Hepatocyte (in vitro differentiated cells): Measurements from ENCODE around the gene METAP1D. TPM values are rescaled to one million over a fixed set of nuclear protein-coding genes. Genes with fewer than 3 reads are reported as not detected.

Experiments
- DNase-seq: peaks from one replicate; pipeline ENCODE4 v3.0.0-alpha.2; 2016; ENCODE audit warnings: low spot score
- H2AFZ ChIP-seq: fragments of 200-600 bp; sonication (generic); 2 replicates; pipeline ENCODE4 v1.6.0; 2016; ENCODE audit warnings: antibody characterized with exemption, mild to moderate bottlenecking
- H3K27ac ChIP-seq: fragments of 200-600 bp; sonication (generic); 2 replicates; pipeline ENCODE4 v1.5.1; 2016; ENCODE audit warnings: mild to moderate bottlenecking
- H3K27me3 ChIP-seq: fragments of 200-600 bp; sonication (generic); 2 replicates; pipeline ENCODE4 v1.6.1; 2016
- H3K36me3 ChIP-seq: fragments of 200-600 bp; sonication (generic); replicated peaks from 2 replicates; pipeline ENCODE4 v1.5.1; 2016; ENCODE audit warnings: low read depth; ENCODE audit not compliant: insufficient read depth
- H3K4me1 ChIP-seq: fragments of 200-600 bp; sonication (generic); 2 replicates; pipeline ENCODE4 v1.5.1; 2016; ENCODE audit warnings: mild to moderate bottlenecking, moderate library complexity; ENCODE audit not compliant: insufficient read depth
- H3K4me2 ChIP-seq: fragments of 200-600 bp; sonication (generic); 2 replicates; pipeline ENCODE4 v1.6.0; 2016
- H3K4me3 ChIP-seq: fragments of 200-600 bp; sonication (generic); 2 replicates; pipeline ENCODE4 v1.5.1; 2016; ENCODE audit warnings: mild to moderate bottlenecking
- H3K79me2 ChIP-seq: fragments of 200-600 bp; sonication (generic); 2 replicates; pipeline ENCODE4 v1.6.0; 2017; ENCODE audit warnings: mild to moderate bottlenecking
- H3K9me2 ChIP-seq: fragments of 200-600 bp; sonication (generic); replicated peaks from 2 replicates; pipeline ENCODE4 v1.6.0; 2017; ENCODE audit warnings: mild to moderate bottlenecking; ENCODE audit not compliant: insufficient read depth
- H3K9me3 ChIP-seq: fragments of 200-600 bp; sonication (generic); 2 replicates; pipeline ENCODE4 v1.5.1; 2016; ENCODE audit warnings: low read depth, mild to moderate bottlenecking
- H4K20me1 ChIP-seq: fragments of 200-600 bp; sonication (generic); 2 replicates; pipeline ENCODE4 v1.6.0; 2016; ENCODE audit warnings: mild to moderate bottlenecking; ENCODE audit not compliant: insufficient read depth, poor library complexity, severe bottlenecking
- EZH2 ChIP-seq: fragments of 200-600 bp; sonication (generic); IDR thresholded peaks from 2 replicates; pipeline ENCODE4 v1.6.1; 2016; ENCODE audit warnings: antibody characterized with exemption, mild to moderate bottlenecking, borderline replicate concordance
- EZH2phosphoT487 ChIP-seq: fragments of 200-600 bp; sonication (generic); IDR thresholded peaks from one replicate; pipeline ENCODE4 v1.6.1; 2018; ENCODE audit warnings: antibody characterized with exemption, mild to moderate bottlenecking, low read depth, moderate library complexity; ENCODE audit not compliant: unreplicated experiment, severe bottlenecking
- WGBS: methylation state at CpG from one replicate; pipeline ENCODE4 v1.1.6; 2016; ENCODE audit warnings: low lambda C conversion rate; ENCODE audit errors: missing lambda C conversion rate; 5-methylcytosine and 5-hydroxymethylcytosine counted together
- polyA plus RNA-seq: library from polyadenylated mRNA; unstranded; fragments of >200 nt; fragmentation: Nextera tagmentation; extraction: Ambion mirVana; gene quantifications from 2 replicates; pipeline ENCODE4 v1.2.1, GENCODE V29; 2016
- total RNA-seq: library from RNA; depleted of rRNA; stranded (reverse); fragments of >200 nt; gene quantifications from 2 replicates; pipeline ENCODE4 v1.2.3, GENCODE V29; 2014
- TF ChIP-seq, protein P1 (sequence below): fragments of 200-600 bp; sonication (generic); IDR thresholded peaks from 2 replicates; pipeline ENCODE4 v1.5.1; 2016; ENCODE audit warnings: antibody characterized with exemption, mild to moderate bottlenecking; ENCODE audit not compliant: poor library complexity

The METAP1D gene
- total and polyA plus RNA-seq, 2 experiments from 2014 or later = 2.8 to 6.0 TPM

GRCh38 chr2:172046866-172047565, 47.3 kb downstream of the METAP1D start:
- no peak overlapping the region for H3K4me3 ChIP-seq
- no peak overlapping the region for H2AFZ ChIP-seq
- H3K4me1 ChIP-seq = no peaks in the 10 kb centered on the region
- H3K27me3 ChIP-seq = no peaks in the 10 kb centered on the region
- H3K4me2 ChIP-seq = no peak overlapping the region
- H3K79me2 ChIP-seq = no peaks in the 10 kb centered on the region
- whole genome bisulfite sequencing = 69% methylated on average over 3 of the region's 3 CpGs
- H3K9me2 ChIP-seq = no peaks in the 10 kb centered on the region
- no peak overlapping the region for H3K27ac ChIP-seq
- TF ChIP-seq EZH2phosphoT487 (no peak), EZH2 (no peak)
- TF ChIP-seq, protein P1, sequence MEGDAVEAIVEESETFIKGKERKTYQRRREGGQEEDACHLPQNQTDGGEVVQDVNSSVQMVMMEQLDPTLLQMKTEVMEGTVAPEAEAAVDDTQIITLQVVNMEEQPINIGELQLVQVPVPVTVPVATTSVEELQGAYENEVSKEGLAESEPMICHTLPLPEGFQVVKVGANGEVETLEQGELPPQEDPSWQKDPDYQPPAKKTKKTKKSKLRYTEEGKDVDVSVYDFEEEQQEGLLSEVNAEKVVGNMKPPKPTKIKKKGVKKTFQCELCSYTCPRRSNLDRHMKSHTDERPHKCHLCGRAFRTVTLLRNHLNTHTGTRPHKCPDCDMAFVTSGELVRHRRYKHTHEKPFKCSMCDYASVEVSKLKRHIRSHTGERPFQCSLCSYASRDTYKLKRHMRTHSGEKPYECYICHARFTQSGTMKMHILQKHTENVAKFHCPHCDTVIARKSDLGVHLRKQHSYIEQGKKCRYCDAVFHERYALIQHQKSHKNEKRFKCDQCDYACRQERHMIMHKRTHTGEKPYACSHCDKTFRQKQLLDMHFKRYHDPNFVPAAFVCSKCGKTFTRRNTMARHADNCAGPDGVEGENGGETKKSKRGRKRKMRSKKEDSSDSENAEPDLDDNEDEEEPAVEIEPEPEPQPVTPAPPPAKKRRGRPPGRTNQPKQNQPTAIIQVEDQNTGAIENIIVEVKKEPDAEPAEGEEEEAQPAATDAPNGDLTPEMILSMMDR = no peak
- DNase-seq = no peak
- no peaks in the 10 kb centered on the region for H3K36me3 ChIP-seq
- H4K20me1 ChIP-seq = no peaks in the 10 kb centered on the region
- H3K9me3 ChIP-seq = no peaks in the 10 kb centered on the region

- DNase-seq = no peak
- Histone ChIP-seq H3K9me3 (no peaks in the 10 kb centered on the region), H3K36me3 (no peaks in the 10 kb centered on the region), H3K4me1 (peaks cover 4% of the 10 kb centered on the region), H3K4me3 (no peak overlapping the region), H3K4me2 (no peak overlapping the region), H3K27ac (no peak overlapping the region), H3K9me2 (no peaks in the 10 kb centered on the region), H4K20me1 (no peaks in the 10 kb centered on the region), H2AFZ (no peak overlapping the region), H3K27me3 (no peaks in the 10 kb centered on the region), H3K79me2 (no peaks in the 10 kb centered on the region)
- WGBS = 94% methylated on average over 8 of the region's 8 CpGs
- TF ChIP-seq EZH2phosphoT487 = no peak
These were observed 48.1 kb downstream of the METAP1D start for GRCh38 chr2:172047566-172048507.

- Histone ChIP-seq H3K27me3 (no peaks in the 10 kb centered on the region), H3K9me3 (no peaks in the 10 kb centered on the region), H3K79me2 (no peaks in the 10 kb centered on the region), H3K4me1 (peaks cover 4% of the 10 kb centered on the region), H3K36me3 (no peaks in the 10 kb centered on the region), H3K4me3 (no peak overlapping the region), H3K4me2 (no peak overlapping the region), H3K9me2 (no peaks in the 10 kb centered on the region), H3K27ac (no peak overlapping the region), H2AFZ (no peak overlapping the region), H4K20me1 (no peaks in the 10 kb centered on the region)
- DNase-seq = no peak
- TF ChIP-seq EZH2 = no peak
- TF ChIP-seq EZH2phosphoT487 = no peak
- TF ChIP-seq, protein P1 = no peak
- 92% methylated on average over 6 of the region's 6 CpGs for WGBS
These were observed 49.1 kb downstream of the METAP1D start for GRCh38 chr2:172048508-172049503.
